Nephron progenitor cell (in vitro differentiated cells): ENCODE measurements around the gene MCF2L2.

Experiments used
- DNase-seq: peaks from one replicate; pipeline ENCODE4 v3.0.0; 2021
- H3K27ac Mint-ChIP-seq: 2 replicates; pipeline ENCODE4 v1.8.0; 2021; ENCODE audit warnings: mild to moderate bottlenecking, moderate library complexity, mixed read lengths
- H3K27me3 Mint-ChIP-seq: 2 replicates; pipeline ENCODE4 v1.8.0; 2021; ENCODE audit warnings: mild to moderate bottlenecking, low read depth, mixed read lengths; ENCODE audit not compliant: poor library complexity
- H3K36me3 Mint-ChIP-seq: 2 replicates; pipeline ENCODE4 v1.8.0; 2021; ENCODE audit warnings: low read depth, mixed read lengths
- H3K4me1 Mint-ChIP-seq: 2 replicates; pipeline ENCODE4 v1.8.0; 2021; ENCODE audit warnings: mixed read lengths
- H3K4me3 Mint-ChIP-seq: 2 replicates; pipeline ENCODE4 v1.8.0; 2021; ENCODE audit warnings: mild to moderate bottlenecking, moderate library complexity, mixed read lengths
- H3K9me3 Mint-ChIP-seq: 2 replicates; pipeline ENCODE4 v1.8.0; 2021; ENCODE audit warnings: mild to moderate bottlenecking, moderate library complexity, mixed read lengths
- CTCF ChIP-seq: fragments of 200-600 bp; sonication (generic); IDR thresholded peaks from 2 replicates; pipeline ENCODE4 v1.5.0; 2021; ENCODE audit warnings: antibody characterized with exemption

MCF2L2 gene

GRCh38 chr3:183455089-183455488 is 26.7 kb upstream of the MCF2L2 start:
- Mint-ChIP-seq H3K36me3 (peaks cover 48% of the 10 kb centered on the region), H3K9me3 (peaks cover 7% of the 10 kb centered on the region), H3K4me3 (no peak overlapping the region), H3K27ac (peak overlapping the region; percentile 9), H3K27me3 (no peaks in the 10 kb centered on the region), H3K4me1 (peaks cover 7% of the 10 kb centered on the region)
- no peak for DNase-seq
- no peak for TF ChIP-seq CTCF

- TF ChIP-seq CTCF, result no peak
- Mint-ChIP-seq H3K4me3 (no peak overlapping the region), H3K27me3 (no peaks in the 10 kb centered on the region), H3K36me3 (peaks cover 48% of the 10 kb centered on the region), H3K27ac (no peak overlapping the region), H3K9me3 (no peaks in the 10 kb centered on the region), H3K4me1 (peaks cover 17% of the 10 kb centered on the region)
- DNase-seq, result no peak
These were observed 25.6 kb upstream of the MCF2L2 start for GRCh38 chr3:183454064-183454463.

DNA sequence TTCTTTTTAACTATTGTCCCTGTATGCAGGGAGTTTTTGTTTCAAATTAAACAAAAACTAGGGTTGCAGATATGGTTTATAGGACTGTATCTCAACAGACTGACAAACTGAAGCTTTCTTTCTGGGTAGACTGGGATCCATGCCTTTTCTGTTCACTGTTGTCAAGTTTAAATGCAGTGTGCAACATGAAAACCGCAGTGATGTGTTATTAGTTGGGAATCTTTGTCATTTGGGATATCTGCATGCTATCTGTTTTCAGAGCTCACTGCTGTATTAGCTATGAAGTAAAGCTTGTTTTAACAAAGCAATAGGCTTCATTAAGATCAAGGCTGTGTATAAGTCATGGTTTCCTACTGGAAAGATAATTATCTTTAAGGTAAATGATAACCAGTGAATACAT is 21.4 kb upstream of the MCF2L2 start:
- Mint-ChIP-seq H3K27me3 (peaks cover 5% of the 10 kb centered on the region), H3K27ac (no peak overlapping the region)

GRCh38 chr3:183449391-183449790 is 21.0 kb upstream of the MCF2L2 start:
- Mint-ChIP-seq H3K4me1 (peaks cover 29% of the 10 kb centered on the region), H3K9me3 (peaks cover 8% of the 10 kb centered on the region), H3K36me3 (peaks cover 24% of the 10 kb centered on the region), H3K27me3 (peaks cover 5% of the 10 kb centered on the region), H3K27ac (no peak overlapping the region), H3K4me3 (peak overlapping the region; percentile 90)
- TF ChIP-seq CTCF, result no peak
- no peak for DNase-seq

More for the DNA sequence above, 21.4 kb upstream of the MCF2L2 start:
- DNase-seq, result no peak
- no peak for TF ChIP-seq CTCF
- Mint-ChIP-seq H3K36me3 (peaks cover 25% of the 10 kb centered on the region), H3K9me3 (peaks cover 4% of the 10 kb centered on the region), H3K4me1 (peaks cover 30% of the 10 kb centered on the region), H3K4me3 (peak overlapping the region; percentile 63)

GRCh38 chr3:183448369-183449128 is 20.1 kb upstream of the MCF2L2 start:
- H3K4me3 Mint-ChIP-seq, result peak overlapping the region; percentile 90
- no peak for DNase-seq
- H3K9me3 Mint-ChIP-seq, result peaks cover 16% of the 10 kb centered on the region
- H3K27me3 Mint-ChIP-seq, result peaks cover 5% of the 10 kb centered on the region
- peaks cover 29% of the 10 kb centered on the region for H3K4me1 Mint-ChIP-seq
- peaks cover 18% of the 10 kb centered on the region for H3K36me3 Mint-ChIP-seq
- no peak overlapping the region for H3K27ac Mint-ChIP-seq
- TF ChIP-seq CTCF, result no peak
